H9 (cell line): ENCODE measurements around the gene FAM89B. TPM values are rescaled to one million over a fixed set of nuclear protein-coding genes. Genes with fewer than 3 reads are reported as not detected.

ENCODE experiments used
- DNase-seq: peaks from one replicate; pipeline ENCODE4 v3.0.0-alpha.2; 2017
- H2AFZ ChIP-seq: one replicate; pipeline ENCODE4 v1.6.1; 2013; ENCODE audit warnings: mild to moderate bottlenecking, low read length, control low read depth, moderate library complexity
- H2AK5ac ChIP-seq: 2 replicates; pipeline ENCODE4 v1.6.1; 2013; ENCODE audit warnings: low read length, control low read depth, mixed read lengths; ENCODE audit not compliant: insufficient read length
- H2BK120ac ChIP-seq: one replicate; pipeline ENCODE4 v1.6.1; 2013; ENCODE audit warnings: low read depth, mild to moderate bottlenecking, low read length, control low read depth, inconsistent platforms; ENCODE audit not compliant: poor library complexity, severe bottlenecking
- H2BK12ac ChIP-seq: 2 replicates; pipeline ENCODE4 v1.6.1; 2013; ENCODE audit warnings: low read length, control low read depth, mixed read lengths, low read depth; ENCODE audit not compliant: insufficient read length
- H2BK15ac ChIP-seq: 2 replicates; pipeline ENCODE4 v1.6.1; 2013; ENCODE audit warnings: low read depth, low read length, control low read depth
- H2BK20ac ChIP-seq: one replicate; pipeline ENCODE4 v1.6.1; 2013; ENCODE audit warnings: low read depth, mild to moderate bottlenecking, low read length, control low read depth, inconsistent platforms; ENCODE audit not compliant: poor library complexity, severe bottlenecking
- H2BK5ac ChIP-seq: 2 replicates; pipeline ENCODE4 v1.6.1; 2013; ENCODE audit warnings: low read length, control low read depth, mixed read lengths; ENCODE audit not compliant: insufficient read length
- H3K14ac ChIP-seq: 2 replicates; pipeline ENCODE4 v1.6.1; 2013; ENCODE audit warnings: low read length, control low read depth; ENCODE audit not compliant: insufficient read depth
- H3K18ac ChIP-seq: 2 replicates; pipeline ENCODE4 v1.6.1; 2013; ENCODE audit warnings: low read depth, mild to moderate bottlenecking, mixed read lengths, low read length, control low read depth; ENCODE audit not compliant: insufficient read length
- H3K23ac ChIP-seq: 2 replicates; pipeline ENCODE4 v1.6.1; 2013; ENCODE audit warnings: low read length, control low read depth, mixed read lengths, low read depth; ENCODE audit not compliant: insufficient read length
- H3K23me2 ChIP-seq: 2 replicates; pipeline ENCODE4 v1.6.1; 2013; ENCODE audit warnings: low read depth, mild to moderate bottlenecking, mixed read lengths, low read length, control low read depth; ENCODE audit not compliant: insufficient read length, poor library complexity, severe bottlenecking
- H3K27ac ChIP-seq: 2 replicates; pipeline ENCODE4 v1.5.1; 2013; ENCODE audit warnings: low read length, control low read depth, mixed read lengths, low read depth; ENCODE audit not compliant: insufficient read length
- H3K27me3 ChIP-seq: 2 replicates; pipeline ENCODE4 v1.6.1; 2013; ENCODE audit warnings: low read length, control low read depth, inconsistent platforms; ENCODE audit not compliant: insufficient read depth
- H3K4ac ChIP-seq: 2 replicates; pipeline ENCODE4 v1.6.1; 2013; ENCODE audit warnings: low read depth, mild to moderate bottlenecking, control low read depth, inconsistent platforms, low read length, moderate library complexity
- H3K4me1 ChIP-seq: 2 replicates; pipeline ENCODE4 v1.6.1; 2013; ENCODE audit warnings: low read length, control low read depth, inconsistent platforms; ENCODE audit not compliant: insufficient read depth
- H3K4me2 ChIP-seq: 2 replicates; pipeline ENCODE4 v1.6.1; 2013; ENCODE audit warnings: low read length, control low read depth, mixed read lengths; ENCODE audit not compliant: insufficient read length, insufficient read depth
- H3K56ac ChIP-seq: 2 replicates; pipeline ENCODE4 v1.6.1; 2013; ENCODE audit warnings: low read depth, mild to moderate bottlenecking, mixed read lengths, low read length, control low read depth; ENCODE audit not compliant: insufficient read length
- H3K79me1 ChIP-seq: 2 replicates; pipeline ENCODE4 v1.6.1; 2013; ENCODE audit warnings: low read depth, mild to moderate bottlenecking, moderate library complexity, low read length, control low read depth, inconsistent platforms; ENCODE audit not compliant: insufficient read depth, poor library complexity, severe bottlenecking
- H3K79me2 ChIP-seq: 2 replicates; pipeline ENCODE4 v1.6.1; 2013; ENCODE audit warnings: low read length, control low read depth, inconsistent platforms; ENCODE audit not compliant: insufficient read depth
- H3K9ac ChIP-seq: 2 replicates; pipeline ENCODE4 v1.6.1; 2013; ENCODE audit warnings: low read length, control low read depth, mixed read lengths; ENCODE audit not compliant: insufficient read length; ENCODE audit errors: extremely low read depth
- H3K9me3 ChIP-seq: one replicate; pipeline ENCODE4 v1.6.1; 2013; ENCODE audit warnings: low read depth, low read length, inconsistent platforms; ENCODE audit not compliant: control insufficient read depth
- H3T11ph ChIP-seq: one replicate; pipeline ENCODE4 v1.6.1; 2013; ENCODE audit warnings: mild to moderate bottlenecking, low read length, control low read depth, inconsistent platforms
- H4K20me1 ChIP-seq: one replicate; pipeline ENCODE4 v1.6.1; 2013; ENCODE audit not compliant: control insufficient read depth, insufficient read length, insufficient read depth
- H4K5ac ChIP-seq: 2 replicates; pipeline ENCODE4 v1.6.1; 2013; ENCODE audit warnings: low read depth, mild to moderate bottlenecking, mixed read lengths, low read length, control low read depth; ENCODE audit not compliant: insufficient read length
- H4K8ac ChIP-seq: replicated peaks from 2 replicates; pipeline ENCODE4 v1.6.1; 2013; ENCODE audit warnings: low read length, control low read depth, mixed read lengths, low read depth; ENCODE audit not compliant: insufficient read length
- H4K91ac ChIP-seq: 2 replicates; pipeline ENCODE4 v1.6.1; 2013; ENCODE audit warnings: low read depth, mild to moderate bottlenecking, moderate library complexity, mixed read lengths, low read length, control low read depth; ENCODE audit not compliant: insufficient read length
- H3K27ac Mint-ChIP-seq, 3 experiments: 2 replicates in 2 of 3; 3 replicates in 1 of 3; pipeline ENCODE4 v1.8.0; 2020 to 2021; ENCODE audit warnings: mixed read lengths in 3 of 3, mild to moderate bottlenecking in 1 of 3, moderate library complexity in 1 of 3
- H3K27me3 Mint-ChIP-seq: 2 replicates; pipeline ENCODE4 v1.8.0; 2021; ENCODE audit warnings: low read depth, mild to moderate bottlenecking, moderate library complexity, mixed read lengths
- H3K36me3 Mint-ChIP-seq, 3 experiments: 2 replicates in 2 of 3; 3 replicates in 1 of 3; pipeline ENCODE4 v1.8.0; 2020 to 2021; ENCODE audit warnings: low read depth in 3 of 3, mixed read lengths in 3 of 3; ENCODE audit not compliant: insufficient read depth in 1 of 3
- H3K4me1 Mint-ChIP-seq, 2 experiments: 2 replicates each; pipeline ENCODE4 v1.8.0; 2020; ENCODE audit warnings: mixed read lengths in 2 of 2
- H3K4me3 Mint-ChIP-seq, 2 experiments: 2 replicates in 1 of 2; 3 replicates in 1 of 2; pipeline ENCODE4 v1.8.0; 2020 to 2021; ENCODE audit warnings: mild to moderate bottlenecking in 2 of 2, mixed read lengths in 2 of 2, moderate library complexity in 1 of 2
- H3K9me3 Mint-ChIP-seq, 2 experiments: 2 replicates in 1 of 2; 3 replicates in 1 of 2; pipeline ENCODE4 v1.8.0; 2020; ENCODE audit warnings: mild to moderate bottlenecking in 2 of 2, mixed read lengths in 2 of 2, moderate library complexity in 1 of 2
- WGBS: extraction: QIAGEN DNeasy Blood & Tissue Kit; methylation state at CpG from one replicate; pipeline ENCODE4 v1.1.7; 2013; ENCODE audit warnings: missing lambda C conversion rate, low lambda C conversion rate, mixed read lengths; ENCODE audit not compliant: insufficient read length; ENCODE audit errors: extremely low coverage; 5-methylcytosine and 5-hydroxymethylcytosine counted together
- total RNA-seq: library from RNA; stranded (reverse); gene quantifications from 2 replicates; pipeline ENCODE4 v1.2.1, GENCODE V29; 2021
- TF ChIP-seq, protein P1 (sequence below): fragments of 200-600 bp; sonication (generic); conservative IDR thresholded peaks from 3 replicates; pipeline ENCODE4 v1.8.0; 2021; ENCODE audit warnings: antibody characterized with exemption, mild to moderate bottlenecking

FAM89B gene
- total RNA-seq, 1 experiment from 2014 or later, result 21.7 TPM

- Histone ChIP-seq H4K5ac (no peak overlapping the region), H3K27me3 (no peaks in the 10 kb centered on the region; the same call in 1 of the 2 replicates), H3K4ac (no peak overlapping the region), H2AK5ac (no peak overlapping the region), H3K4me2 (no peak overlapping the region), H3K4me1 (no peaks in the 10 kb centered on the region; the same call in 1 of the 2 replicates), H2AFZ (no peak overlapping the region), H3K27ac (no peak overlapping the region), H2BK5ac (no peak overlapping the region), H3T11ph (no peak overlapping the region), H3K23ac (no peak overlapping the region), H3K56ac (no peak overlapping the region), H2BK20ac (no peak overlapping the region), H3K18ac (no peak overlapping the region), H3K79me1 (no peaks in the 10 kb centered on the region), H3K79me2 (no peaks in the 10 kb centered on the region), H2BK120ac (no peak overlapping the region), H3K9ac (no peak overlapping the region), H2BK15ac (no peak overlapping the region; the same call in 1 of the 2 replicates), H3K23me2 (no peaks in the 10 kb centered on the region), H4K8ac (no peak overlapping the region), H4K91ac (no peak overlapping the region), H2BK12ac (no peak overlapping the region), H3K9me3 (no peaks in the 10 kb centered on the region), H3K14ac (no peak overlapping the region; the same call in 1 of the 2 replicates), H4K20me1 (no peaks in the 10 kb centered on the region)
- Mint-ChIP-seq H3K27me3 (peaks cover 41% of the 10 kb centered on the region), H3K9me3 (no peaks in the 10 kb centered on the region), H3K27ac (no peak overlapping the region), H3K36me3 (peaks cover 0 to 14% (median 4%) of the 10 kb centered on the region in 3 experiments; a peak in 6 of 7 replicates), H3K4me3 (peak overlapping the region in 1 of 2 experiments; percentile 55; a peak in 3 of 5 replicates), H3K4me1 (peaks cover 8 to 19% of the 10 kb centered on the region in 2 experiments)
- WGBS, result no CpG with 5 or more reads among the region's 26 CpGs
- TF ChIP-seq, protein P1, sequence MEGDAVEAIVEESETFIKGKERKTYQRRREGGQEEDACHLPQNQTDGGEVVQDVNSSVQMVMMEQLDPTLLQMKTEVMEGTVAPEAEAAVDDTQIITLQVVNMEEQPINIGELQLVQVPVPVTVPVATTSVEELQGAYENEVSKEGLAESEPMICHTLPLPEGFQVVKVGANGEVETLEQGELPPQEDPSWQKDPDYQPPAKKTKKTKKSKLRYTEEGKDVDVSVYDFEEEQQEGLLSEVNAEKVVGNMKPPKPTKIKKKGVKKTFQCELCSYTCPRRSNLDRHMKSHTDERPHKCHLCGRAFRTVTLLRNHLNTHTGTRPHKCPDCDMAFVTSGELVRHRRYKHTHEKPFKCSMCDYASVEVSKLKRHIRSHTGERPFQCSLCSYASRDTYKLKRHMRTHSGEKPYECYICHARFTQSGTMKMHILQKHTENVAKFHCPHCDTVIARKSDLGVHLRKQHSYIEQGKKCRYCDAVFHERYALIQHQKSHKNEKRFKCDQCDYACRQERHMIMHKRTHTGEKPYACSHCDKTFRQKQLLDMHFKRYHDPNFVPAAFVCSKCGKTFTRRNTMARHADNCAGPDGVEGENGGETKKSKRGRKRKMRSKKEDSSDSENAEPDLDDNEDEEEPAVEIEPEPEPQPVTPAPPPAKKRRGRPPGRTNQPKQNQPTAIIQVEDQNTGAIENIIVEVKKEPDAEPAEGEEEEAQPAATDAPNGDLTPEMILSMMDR, result peak; percentile 86
- DNase-seq, result peak; percentile 72
Observed at GRCh38 chr11:65593518-65594414, 21.4 kb downstream of the FAM89B start.
